DMS79 treated with DMSO at 0.1 percent for 48 hours (cell line): ENCODE measurements around the gene VARS2.

Experiments used
- DNase-seq: peaks from one replicate; lab custom pipeline; 2025; lab: John Stamatoyannopoulos, UW

VARS2 gene

DNA sequence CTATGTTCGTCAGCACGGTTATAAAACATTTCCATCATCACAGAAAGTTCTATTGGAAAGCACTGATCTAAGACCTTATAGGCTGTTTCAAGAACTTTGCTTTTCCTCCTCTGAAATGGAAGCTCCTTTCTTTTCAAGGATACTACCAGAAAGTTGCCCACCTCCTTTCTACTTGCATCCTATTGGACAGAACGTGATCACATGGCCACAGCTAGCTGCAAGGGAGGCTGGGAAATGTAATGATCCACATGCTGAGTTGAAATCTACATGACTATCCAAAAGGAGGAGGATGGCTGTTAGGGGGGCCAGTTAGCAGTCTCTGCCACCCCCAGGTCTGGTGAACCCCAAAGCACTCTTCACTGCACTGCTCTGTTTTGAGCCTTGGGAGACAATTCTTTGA is 14.6 kb downstream of the VARS2 start:
- no peak for DNase-seq

DNA sequence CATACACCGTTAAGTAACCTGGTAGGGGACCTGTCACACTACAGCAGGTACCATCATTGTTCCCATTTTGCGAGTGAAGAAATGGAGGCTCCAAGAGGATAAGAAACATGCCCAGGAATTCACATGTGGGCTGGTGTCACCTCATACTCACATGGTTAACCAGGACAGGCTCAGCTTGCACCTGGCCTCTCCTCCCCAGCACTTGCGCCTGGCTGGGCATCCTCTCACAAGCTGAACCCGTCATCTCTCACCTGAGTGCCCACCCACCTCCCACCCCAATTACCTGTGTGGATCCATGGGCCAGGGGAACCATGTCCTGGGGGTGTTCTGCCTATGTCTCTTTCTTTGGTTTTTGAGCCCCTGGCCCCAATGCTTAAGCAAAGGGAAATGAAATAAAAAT is 16.5 kb downstream of the VARS2 start:
- no peak for DNase-seq

DNA sequence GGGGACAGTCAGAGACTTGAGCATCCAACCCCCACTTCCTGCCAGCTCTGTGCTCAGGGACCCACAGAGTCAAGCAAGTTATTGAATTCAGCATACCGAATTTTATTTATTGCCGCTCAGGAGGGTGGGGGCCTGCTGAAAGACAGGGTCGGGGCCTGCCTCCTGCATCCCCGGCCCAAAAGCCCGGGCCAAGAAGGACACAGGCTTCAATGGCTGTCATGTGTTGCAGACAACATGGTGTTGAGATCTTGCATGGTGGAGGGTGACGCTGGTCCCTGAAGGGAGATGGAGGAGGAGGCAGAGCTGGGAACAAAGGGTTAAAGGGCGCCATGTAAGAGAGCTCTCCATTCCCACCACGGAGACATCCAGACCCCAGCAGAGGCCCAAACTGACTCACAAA is 17.2 kb downstream of the VARS2 start:
- DNase-seq: no peak

DNA sequence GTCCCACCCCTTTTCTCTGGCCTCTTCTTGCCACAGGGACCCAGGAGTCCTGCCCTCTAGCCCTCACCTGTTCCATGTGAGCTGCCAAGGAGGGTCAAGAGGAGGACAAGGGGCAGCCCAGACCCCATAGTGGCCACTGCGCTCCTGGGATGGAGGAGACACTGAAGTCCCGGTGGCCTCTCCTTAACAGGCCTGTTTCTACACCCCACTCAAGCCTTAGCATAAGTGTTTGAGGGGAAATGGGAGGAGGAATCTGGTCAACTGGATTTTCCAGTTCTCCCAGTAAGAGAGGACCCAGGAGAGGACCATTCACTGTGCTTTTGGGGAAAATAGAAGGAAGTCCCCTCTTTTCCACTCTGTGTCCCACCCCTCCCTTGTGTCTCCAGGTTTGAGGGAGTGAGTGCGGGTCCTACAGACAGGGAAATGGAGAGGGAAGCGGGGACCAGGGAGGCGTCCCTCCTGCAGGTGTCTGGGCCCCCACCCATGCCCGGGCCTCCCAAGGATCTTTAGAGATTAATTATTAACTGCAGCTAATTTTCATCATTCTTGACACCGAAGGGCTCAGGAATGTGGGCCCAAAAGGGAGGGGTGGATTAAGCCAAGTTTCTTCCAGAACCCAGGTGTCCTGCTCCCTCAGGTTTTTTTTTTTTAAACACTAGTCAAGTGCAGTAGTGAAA is 18.1 kb downstream of the VARS2 start, which contains the start of gene SFTA2:
SFTA2 (minus strand) TSS at position 202 of the 677 bp plus-strand sequence; CDS start at position 128, 74 bp downstream.
- no peak for DNase-seq

DNA sequence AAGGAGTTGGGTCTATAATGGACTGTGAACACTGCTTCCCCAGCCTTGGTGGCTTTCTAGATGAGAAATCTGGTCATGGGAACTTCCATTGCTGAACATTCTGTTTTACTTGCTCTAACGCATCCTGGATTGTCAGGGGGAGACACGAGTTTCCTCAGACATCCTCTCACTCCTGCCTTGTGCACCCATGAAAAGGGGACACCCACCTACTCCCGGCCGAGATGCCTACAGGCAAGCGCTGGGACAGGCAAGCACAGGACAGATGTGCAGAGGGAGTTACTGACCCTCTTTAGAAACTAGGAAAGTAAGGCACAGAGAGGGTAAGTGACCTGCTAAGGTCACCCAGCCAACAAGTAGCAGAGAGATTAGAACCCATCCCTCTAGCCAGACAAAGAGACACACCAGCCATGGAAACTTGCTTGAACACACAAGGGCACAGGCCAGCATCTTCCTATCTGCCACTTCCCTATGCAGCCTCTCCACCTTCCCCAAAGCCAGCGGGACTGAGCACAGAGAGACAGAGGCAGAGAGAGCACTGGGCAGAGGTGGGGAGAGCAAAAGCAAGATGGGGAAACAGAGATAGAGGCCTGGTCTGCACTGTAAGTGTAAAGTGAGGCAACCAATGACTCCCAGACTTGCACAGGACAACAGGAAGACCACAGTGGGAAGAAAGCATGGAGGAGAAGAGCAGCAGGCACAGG is 18.8 kb downstream of the VARS2 start:
- DNase-seq: no peak

DNA sequence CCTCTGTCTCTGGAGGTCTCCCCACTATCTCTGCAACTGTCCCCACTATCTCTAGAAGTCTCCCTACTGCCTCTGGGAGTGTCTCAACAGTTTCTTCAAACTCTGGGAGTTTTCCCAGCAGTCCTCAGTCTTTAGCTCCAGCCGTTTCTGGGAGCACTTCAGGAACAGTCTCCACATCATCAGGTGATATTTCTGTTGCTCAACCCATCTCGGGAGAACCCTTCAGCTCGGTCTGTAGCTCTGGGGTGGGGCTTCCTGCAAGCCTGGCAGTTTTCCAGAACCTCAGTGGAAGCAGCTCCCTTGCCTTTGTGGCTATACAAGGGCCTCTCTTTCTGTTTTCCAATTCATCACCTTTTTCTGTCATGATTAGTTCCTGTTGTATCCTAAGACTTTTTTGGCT is 21.0 kb downstream of the VARS2 start:
- DNase-seq: no peak

DNA sequence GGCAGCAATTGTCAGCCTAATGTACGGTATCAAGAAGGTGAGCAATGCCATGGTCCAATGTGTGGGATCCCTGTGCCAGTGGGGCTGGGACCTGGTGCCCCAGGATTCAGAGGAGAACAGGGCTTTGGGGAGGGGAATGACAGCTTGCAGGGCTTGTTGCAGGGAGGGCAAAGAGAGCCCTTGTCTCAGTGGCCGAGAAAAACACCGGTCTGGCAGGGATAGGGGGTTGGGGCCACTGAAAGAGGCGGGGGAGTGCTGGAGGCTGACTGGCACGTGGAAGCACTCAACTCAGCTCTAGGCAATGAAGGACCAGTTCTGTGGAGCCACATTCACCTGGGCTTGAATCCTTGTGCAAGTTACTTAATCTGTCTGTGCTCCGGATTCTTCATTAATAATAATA is 23.2 kb downstream of the VARS2 start:
- DNase-seq: no peak

DNA sequence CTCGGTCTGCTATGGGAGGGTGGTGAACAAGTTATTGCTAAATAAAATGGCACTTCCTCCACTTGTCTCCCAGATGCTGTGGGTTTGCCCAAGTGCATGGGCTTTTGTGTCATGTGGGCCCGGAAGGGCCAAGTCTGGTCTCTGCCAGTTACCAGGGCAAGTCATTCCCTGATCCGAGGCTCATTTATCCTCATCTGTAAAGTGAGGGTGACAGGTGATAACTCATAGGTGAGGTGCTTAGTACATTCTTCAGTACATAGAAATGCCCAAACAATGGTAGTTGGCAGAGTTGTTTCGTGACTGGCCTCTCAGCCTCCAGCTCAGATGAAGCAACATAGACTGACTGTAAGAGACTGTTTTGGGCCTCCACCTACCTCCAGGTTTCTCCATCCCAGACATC is 24.7 kb downstream of the VARS2 start:
- no peak for DNase-seq

DNA sequence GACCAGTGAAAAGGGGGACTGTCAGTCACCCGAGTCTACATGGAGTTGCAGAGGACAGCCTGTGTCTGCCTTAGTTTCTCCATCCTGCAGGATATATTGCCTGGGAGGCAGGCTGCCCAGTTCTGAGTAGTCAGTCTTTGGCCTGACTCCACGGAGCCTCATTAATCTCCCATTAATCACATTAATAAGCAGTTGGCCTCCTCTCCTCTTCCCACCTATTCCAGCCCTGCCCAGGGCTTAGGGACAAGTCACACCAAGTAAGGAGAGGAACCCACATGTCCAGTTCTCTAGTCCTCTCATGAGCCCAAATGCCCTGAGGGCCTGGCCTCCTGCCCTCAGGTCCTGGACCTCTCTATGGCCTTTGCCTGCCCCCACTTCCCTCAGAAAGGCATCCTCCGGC is 25.4 kb downstream of the VARS2 start:
- no peak for DNase-seq

DNA sequence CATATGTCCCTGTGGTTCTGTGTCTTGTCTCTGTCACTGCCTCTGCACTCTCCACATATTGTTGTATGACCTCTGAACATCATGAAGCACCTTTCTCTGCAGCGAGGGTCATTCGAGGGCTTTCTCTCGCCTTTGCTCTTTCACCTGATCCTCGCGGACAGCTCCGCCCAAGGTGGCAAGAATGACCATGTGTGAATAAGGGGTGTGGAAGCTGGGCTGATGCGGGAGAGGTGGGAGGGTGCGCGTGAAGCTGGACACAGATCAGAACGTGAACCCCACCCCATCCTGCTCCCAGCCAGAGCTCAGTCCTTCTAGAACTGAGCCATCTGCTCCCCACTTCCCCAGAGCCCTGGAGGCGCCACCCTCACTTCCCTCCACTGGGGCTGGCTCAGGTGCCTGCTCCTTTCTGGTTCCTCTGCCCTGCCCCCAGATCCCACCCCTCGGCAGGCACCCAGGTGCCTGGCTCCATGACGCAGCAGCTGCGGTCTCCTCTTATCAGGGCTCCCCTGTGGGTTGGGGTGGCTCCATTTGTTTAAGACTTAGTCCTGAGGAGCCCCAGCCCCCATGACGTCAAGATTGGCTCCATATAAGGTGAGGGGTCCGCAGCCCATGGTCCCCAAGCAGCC is 26.4 kb downstream of the VARS2 start, which contains the start of gene MUCL3:
MUCL3 (plus strand) TSS at position 613 of the 626 bp plus-strand sequence. CDS start 27 bp downstream, outside the sequence.
- DNase-seq: no peak

DNA sequence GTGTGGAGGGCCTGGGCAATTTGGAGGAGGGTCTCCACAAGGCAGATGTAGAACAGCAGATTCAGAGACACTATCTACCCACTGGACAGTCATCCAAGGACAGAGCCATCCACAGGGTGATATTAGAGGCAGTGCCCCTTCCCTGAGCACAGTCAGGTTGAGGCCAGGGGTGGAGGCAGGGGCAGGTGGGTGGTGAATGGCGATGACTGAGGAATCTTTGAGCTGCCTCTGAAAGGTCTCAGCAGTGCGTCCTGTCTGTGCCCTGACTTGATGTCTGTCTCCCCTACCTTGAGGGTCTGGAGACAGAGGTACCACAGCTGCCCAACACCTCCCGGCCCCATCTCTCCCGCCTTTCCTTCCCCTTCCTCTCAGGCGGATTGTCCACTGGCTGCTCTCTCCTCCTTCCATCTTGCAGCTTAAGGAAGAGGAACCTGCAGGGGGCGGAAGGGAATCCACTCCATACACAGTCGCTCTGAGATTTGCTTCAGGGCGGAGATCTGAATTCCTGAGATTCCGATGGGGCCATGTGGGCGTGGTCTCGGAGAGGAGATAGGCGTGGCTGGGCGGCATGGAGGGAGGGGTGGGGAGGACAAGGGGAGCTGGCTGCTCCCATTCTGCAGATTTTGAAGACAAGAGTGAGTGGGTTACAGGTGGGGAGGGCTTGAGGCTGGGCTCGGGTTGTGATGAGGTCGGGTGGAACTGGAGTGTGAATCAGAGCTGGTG is 28.5 kb downstream of the VARS2 start:
- no peak for DNase-seq

DNA sequence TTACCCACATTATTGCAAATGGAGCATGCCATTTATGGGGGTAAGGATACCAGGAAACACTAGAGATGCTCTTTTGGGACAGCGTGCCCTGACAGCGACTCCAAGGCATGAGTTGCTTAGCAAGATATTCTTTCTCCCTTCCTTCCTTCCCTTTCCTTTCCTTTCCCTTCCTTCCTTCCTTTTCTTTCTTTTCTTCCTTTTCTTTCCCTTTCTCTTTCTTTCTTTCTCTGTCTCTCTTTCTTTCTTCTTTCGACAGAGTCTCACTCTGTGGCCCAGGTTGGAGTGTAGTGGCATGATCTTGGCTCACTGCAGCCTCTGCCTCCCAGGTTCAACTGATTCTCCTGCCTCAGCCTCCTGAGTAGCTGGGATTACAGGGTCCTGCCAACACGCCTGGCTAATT is 30.0 kb downstream of the VARS2 start:
- no peak for DNase-seq

DNA sequence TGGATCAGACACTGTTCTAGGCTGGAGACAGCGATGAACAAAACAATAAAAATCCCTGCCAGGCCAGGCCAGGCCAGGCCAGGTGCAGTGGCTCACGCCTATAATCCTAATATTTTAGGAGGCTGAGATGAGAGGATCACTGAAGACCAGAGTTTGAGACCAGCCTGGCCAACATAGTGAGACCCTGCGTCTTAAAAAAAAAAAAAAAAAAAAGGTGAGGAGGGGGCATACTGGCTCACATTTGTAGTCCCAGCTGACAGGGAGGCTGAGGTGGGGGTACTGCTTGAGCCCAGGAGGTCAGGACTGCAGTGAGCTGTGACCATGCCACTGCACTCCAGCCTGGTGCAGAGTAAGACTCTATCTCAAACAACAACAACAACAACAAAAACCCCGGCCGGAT is 31.2 kb downstream of the VARS2 start:
- DNase-seq: no peak

DNA sequence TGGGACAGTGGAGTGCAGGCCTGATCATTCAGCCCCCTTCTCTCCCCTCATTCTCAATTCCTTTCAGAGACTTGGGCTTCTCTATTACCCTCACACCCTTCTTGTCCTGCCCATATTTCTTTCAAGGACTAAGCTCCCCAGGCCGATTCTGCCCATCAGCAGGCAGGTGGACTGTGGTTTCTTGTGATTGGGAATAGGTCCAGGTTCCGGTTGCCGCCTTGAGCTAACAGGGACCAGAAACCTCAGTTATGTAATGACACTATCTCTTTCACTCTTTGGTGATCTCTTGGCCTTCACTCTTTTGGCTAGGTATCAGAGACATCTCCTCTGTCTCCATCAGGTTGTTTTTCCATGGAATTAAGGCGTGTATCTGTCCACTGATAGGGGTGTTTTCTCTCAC is 33.2 kb downstream of the VARS2 start:
- DNase-seq: no peak

DNA sequence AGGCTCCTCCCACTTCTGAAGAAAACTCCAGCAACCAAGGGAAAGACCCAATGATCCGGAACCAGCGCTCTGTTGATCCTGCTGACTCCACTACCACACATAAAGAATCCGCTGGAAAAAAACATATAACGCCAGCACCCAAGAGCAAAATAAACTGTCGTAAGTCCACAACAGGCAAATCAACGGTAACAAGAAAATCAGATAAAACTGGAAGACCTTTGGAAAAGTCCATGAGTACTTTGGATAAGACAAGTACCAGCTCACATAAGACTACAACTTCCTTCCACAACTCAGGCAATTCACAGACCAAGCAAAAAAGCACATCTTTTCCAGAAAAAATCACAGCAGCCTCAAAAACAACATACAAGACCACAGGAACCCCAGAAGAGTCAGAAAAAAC is 34.8 kb downstream of the VARS2 start:
- DNase-seq: no peak

DNA sequence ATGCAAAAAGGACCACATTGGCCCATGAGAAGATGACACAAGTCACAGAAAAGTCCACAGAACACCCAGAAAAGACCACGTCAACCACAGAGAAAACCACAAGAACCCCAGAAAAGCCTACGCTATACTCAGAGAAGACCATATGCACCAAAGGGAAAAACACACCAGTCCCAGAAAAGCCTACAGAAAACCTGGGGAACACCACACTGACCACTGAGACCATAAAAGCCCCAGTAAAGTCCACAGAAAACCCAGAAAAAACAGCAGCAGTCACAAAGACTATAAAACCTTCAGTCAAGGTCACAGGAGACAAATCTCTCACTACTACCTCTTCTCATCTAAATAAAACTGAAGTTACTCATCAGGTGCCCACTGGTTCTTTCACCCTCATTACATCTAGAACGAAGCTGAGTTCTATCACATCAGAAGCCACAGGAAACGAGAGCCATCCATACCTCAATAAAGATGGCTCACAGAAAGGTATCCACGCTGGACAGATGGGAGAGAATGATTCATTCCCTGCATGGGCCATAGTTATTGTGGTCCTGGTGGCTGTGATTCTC is 38.0 kb downstream of the VARS2 start:
- DNase-seq: no peak

DNA sequence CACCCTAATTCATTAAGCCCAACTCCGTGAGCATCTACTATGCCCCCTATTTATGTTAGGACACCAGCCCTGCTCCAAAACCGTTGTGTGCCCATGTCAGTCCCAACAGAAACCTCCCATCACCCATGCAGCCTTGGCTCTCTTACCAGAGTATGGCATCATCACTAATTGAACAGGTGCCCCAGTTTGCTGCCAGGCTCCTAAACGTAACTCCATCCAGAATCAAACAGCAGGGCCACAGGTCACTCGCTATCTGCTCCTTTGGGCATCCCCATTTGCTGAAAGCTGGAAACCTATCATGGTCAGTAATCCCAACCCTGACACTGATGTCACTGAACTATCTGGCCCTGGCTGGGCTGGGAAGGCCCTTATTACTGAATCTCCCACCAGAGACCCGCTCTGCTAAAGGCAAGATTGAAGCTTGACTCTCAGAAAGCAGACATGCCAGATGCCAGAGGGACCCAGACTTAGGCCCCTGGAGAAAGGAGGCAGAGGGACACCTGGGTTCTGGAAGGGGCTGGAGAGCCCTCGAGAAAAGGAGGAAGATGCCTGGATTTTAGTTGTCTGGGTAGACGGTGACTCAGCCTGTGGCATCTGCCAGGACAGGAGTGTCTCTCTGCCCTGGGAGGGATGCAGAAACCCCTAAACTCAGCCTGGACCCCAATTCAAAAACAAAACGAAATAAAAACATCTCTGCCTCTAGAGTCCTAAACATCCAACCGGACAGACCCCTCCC is 40.8 kb downstream of the VARS2 start:
- DNase-seq: no peak

DNA sequence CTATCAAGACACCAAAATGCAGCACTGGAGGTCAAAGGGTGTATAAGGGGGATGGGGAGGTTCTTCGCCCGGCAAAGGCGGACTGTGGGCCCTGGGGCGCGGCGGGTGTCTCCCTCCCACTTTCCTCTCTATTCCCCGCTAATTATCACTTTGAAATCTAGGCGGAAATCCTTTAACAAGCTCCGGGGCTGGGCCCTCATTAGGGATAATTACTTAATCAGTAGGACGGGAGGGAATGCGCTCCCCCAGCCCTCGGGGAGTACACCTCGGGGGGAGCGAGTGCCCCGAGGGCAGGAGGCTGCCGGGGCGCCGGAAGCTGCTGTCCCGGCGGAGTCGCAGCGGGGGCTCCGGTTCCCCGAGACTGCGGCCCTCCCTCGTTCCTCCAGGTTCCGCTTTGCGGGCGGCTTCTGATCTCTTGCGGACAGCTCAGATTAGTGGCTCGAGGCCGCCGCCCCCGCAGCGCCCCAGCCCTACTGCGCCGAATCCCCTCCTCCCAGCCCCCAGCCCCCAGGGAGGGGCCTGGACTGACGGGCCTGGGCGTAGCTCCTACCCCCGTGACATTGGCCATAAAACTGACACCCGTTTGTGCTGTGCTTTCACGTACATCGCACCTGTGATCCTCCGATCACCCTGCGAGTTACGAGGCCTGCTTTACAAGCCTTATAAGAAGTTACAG is 41.5 kb downstream of the VARS2 start:
- DNase-seq: no peak

DNA sequence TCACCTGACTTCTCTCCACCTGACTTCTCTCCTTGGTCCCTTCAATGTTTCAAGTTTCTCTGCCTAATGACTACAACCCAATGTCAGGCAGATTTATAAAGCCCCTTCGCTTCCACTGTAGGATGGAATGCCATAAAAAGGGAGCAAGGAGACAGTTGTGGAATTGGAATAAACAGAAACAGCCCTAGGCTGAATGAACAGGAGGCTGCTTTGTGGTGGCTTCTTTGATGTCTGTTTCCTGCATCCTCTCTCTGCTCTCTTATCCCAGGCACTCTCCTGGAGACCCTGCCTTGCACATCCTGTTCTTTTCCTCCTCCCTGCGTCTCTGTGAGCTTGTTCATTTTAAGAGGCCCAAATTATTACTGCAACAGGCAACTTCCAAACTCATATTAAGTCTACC is 43.7 kb downstream of the VARS2 start:
- DNase-seq: no peak

DNA sequence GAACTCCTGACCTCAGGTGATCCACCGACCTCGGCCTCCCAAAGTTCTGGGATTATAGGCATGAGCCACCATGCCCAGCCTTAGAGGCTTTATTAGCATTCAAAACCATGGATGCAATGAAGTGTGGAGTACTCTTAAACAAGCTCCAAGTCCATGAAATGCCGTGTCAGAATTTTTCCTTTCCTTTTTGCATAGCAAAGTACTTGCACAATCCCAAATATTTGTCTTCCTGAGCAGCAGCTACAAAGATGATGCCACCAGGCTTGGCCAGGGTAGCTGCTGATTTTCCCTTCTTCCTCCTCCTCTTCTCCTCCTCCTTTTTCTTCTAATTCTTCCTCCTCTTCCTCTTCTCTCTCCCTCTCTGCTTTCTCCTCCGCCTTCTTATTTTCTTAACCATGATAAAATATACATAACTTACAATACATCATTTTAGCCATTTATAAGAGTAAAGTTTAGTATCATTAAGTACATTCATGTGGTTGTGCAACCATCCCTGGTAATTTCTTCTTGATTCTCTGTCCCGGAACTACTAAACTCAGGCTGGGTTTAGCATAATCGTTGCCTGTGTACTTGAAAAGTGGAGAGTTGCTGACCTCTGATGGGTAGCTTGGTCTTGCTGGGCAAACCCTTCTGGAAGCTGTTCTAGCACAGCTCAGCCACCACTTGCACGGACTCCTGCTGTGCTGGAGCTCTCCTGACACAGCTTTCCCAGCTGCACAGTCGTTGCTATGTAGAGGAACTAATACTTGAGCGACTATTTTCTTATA is 47.1 kb downstream of the VARS2 start:
- no peak for DNase-seq
